HepG2 (cell line): ENCODE measurements around the gene CES1. TPM values are rescaled to one million over a fixed set of nuclear protein-coding genes. Genes with fewer than 3 reads are reported as not detected.

Experiments
- ATAC-seq: fragments of 200-7000 bp; cut with Tn5 transposase; 3 replicates; pipeline ENCODE4 v1.9.1; 2020; ENCODE audit warnings: mild to moderate bottlenecking, moderate library complexity
- BruUV-seq: library from RNA; stranded (reverse); fragments of 400-500 nt; replicated peaks from 2 replicates; lab custom pipeline; 2021; lab: Mats Ljungman, UMichigan
- CTCF ChIA-PET: fragments of 300-600 bp; formaldehyde crosslinking; extraction: SDS; loops from one replicate; lab custom pipeline; 2021; ENCODE audit warnings: low total read pairs, inconsistent platforms, low intra/inter-chr PET ratio; lab: Yijun Ruan, JAX
- POLR2A ChIA-PET: fragments of 350-600 bp; sonication (Branson Sonifier 250); formaldehyde crosslinking; loops from one replicate; lab custom pipeline; 2020; ENCODE audit warnings: antibody characterized with exemption, inconsistent platforms; lab: Yijun Ruan, JAX
- DNase-seq: peaks from one replicate; pipeline ENCODE4 v3.0.0-alpha.2; 2015; ENCODE audit warnings: low spot score
- FAIRE-seq: peaks from 3 replicates; lab custom pipeline; 2011; peaks lifted over from hg19 to GRCh38; lab: Jason Lieb, UNC
- H2AFZ ChIP-seq: one replicate; pipeline ENCODE4 v1.6.1; 2011; ENCODE audit warnings: low read length, inconsistent platforms
- H3K27ac ChIP-seq: fragments of 300-600 bp; 3 replicates; pipeline ENCODE4 v1.8.0; 2011; ENCODE audit warnings: mixed run types, mild to moderate bottlenecking, mixed read lengths, low read length, inconsistent platforms; ENCODE audit not compliant: insufficient read depth; ENCODE audit errors: extremely low read length
- H3K27me3 ChIP-seq, 2 experiments: fragments of 200-600 bp in 1 of 2; 2 replicates in 1 of 2; 3 replicates in 1 of 2; pipeline versions ENCODE4 v1.6.0 to v1.8.0; 2011; ENCODE audit warnings: low read length in 2 of 2, mild to moderate bottlenecking in 2 of 2, moderate library complexity in 2 of 2, inconsistent platforms in 1 of 2; ENCODE audit not compliant: insufficient read depth in 2 of 2, control insufficient read depth in 1 of 2
- H3K36me3 ChIP-seq, 2 experiments: fragments of 200-600 bp in 1 of 2; replicated peaks in 1 of 2; 2 replicates in 1 of 2; 3 replicates in 1 of 2; pipeline versions ENCODE4 v1.5.1 to v1.8.0; 2011; ENCODE audit warnings: low read length in 2 of 2, inconsistent platforms in 1 of 2; ENCODE audit not compliant: insufficient read depth in 2 of 2, control insufficient read depth in 1 of 2
- H3K4me1 ChIP-seq: 2 replicates; pipeline ENCODE4 v1.5.1; 2012; ENCODE audit warnings: low read length, inconsistent platforms; ENCODE audit not compliant: insufficient read depth
- H3K4me2 ChIP-seq: 2 replicates; pipeline ENCODE4 v1.6.0; 2011; ENCODE audit warnings: low read depth, low read length, inconsistent platforms
- H3K4me3 ChIP-seq, 3 experiments: fragments of 200-600 bp in 1 of 3; sonication (generic), shearing (Covaris generic) in 1 of 3; replicated peaks in 1 of 3; 2 replicates each; pipeline ENCODE4 v1.5.1; 2011 to 2016; ENCODE audit warnings: low read length in 3 of 3, inconsistent platforms in 2 of 3, low read depth in 2 of 3, mild to moderate bottlenecking in 2 of 3, control low read depth in 1 of 3, mixed read lengths in 1 of 3; ENCODE audit not compliant: insufficient read depth in 1 of 3
- H3K79me2 ChIP-seq: one replicate; pipeline ENCODE4 v1.6.1; 2011; ENCODE audit warnings: low read length, inconsistent platforms; ENCODE audit not compliant: insufficient read depth
- H3K9ac ChIP-seq: 2 replicates; pipeline ENCODE4 v1.6.0; 2011; ENCODE audit warnings: mild to moderate bottlenecking, low read depth, low read length, inconsistent platforms; ENCODE audit not compliant: insufficient read depth
- H3K9me3 ChIP-seq: 2 replicates; pipeline ENCODE4 v1.5.1; 2012; ENCODE audit warnings: mild to moderate bottlenecking, low read length
- H4K20me1 ChIP-seq: 2 replicates; pipeline ENCODE4 v1.6.0; 2011; ENCODE audit warnings: inconsistent platforms, mild to moderate bottlenecking, low read length, moderate library complexity; ENCODE audit not compliant: insufficient read depth
- AKAP8 ChIP-seq: sonication (generic); formaldehyde crosslinking; IDR thresholded peaks from 2 replicates; pipeline ENCODE4 v1.5.1; 2020; ENCODE audit warnings: mild to moderate bottlenecking, missing genetic modification reagents
- ELK4 ChIP-seq: sonication (generic); formaldehyde crosslinking; IDR thresholded peaks from 2 replicates; pipeline ENCODE4 v1.9.0; 2021; ENCODE audit warnings: missing genetic modification reagents, borderline replicate concordance
- HDAC1 ChIP-seq: sonication (generic); formaldehyde crosslinking; IDR thresholded peaks from 2 replicates; pipeline ENCODE4 v1.5.1; 2020; ENCODE audit warnings: mild to moderate bottlenecking, missing genetic modification reagents
- HNRNPUL1 ChIP-seq: fragments of 200-400 bp; formaldehyde crosslinking; IDR thresholded peaks from 2 replicates; pipeline ENCODE4 v1.6.1; 2017; ENCODE audit warnings: low read depth, mild to moderate bottlenecking, low read length, moderate library complexity
- JUND ChIP-seq: sonication (generic); formaldehyde crosslinking; IDR thresholded peaks from 2 replicates; pipeline ENCODE4 v1.8.0; 2022; ENCODE audit warnings: mild to moderate bottlenecking, missing genetic modification reagents
- KLF12 ChIP-seq: sonication (generic); formaldehyde crosslinking; IDR thresholded peaks from 2 replicates; pipeline ENCODE4 v1.4.0; 2020; ENCODE audit warnings: missing genetic modification reagents, borderline replicate concordance
- MLXIP ChIP-seq: sonication (generic); formaldehyde crosslinking; IDR thresholded peaks from 2 replicates; pipeline ENCODE4 v1.9.0; 2021; ENCODE audit warnings: missing genetic modification reagents, borderline replicate concordance
- PAF1 ChIP-seq: IDR thresholded peaks from 2 replicates; pipeline ENCODE4 v1.6.1; 2016; ENCODE audit warnings: missing genetic modification reagents, missing compliant biosample characterization
- RXRA ChIP-seq: sonication (generic); formaldehyde crosslinking; IDR thresholded peaks from 2 replicates; pipeline ENCODE4 v1.5.1; 2020; ENCODE audit warnings: missing genetic modification reagents
- SNRNP70 ChIP-seq: fragments of 200-400 bp; formaldehyde crosslinking; IDR thresholded peaks from 2 replicates; pipeline ENCODE4 v1.6.1; 2017; ENCODE audit warnings: mild to moderate bottlenecking, low read depth, low read length, moderate library complexity
- THRA ChIP-seq: sonication (generic); formaldehyde crosslinking; IDR thresholded peaks from 2 replicates; pipeline ENCODE4 v1.4.0; 2020; ENCODE audit warnings: missing genetic modification reagents, borderline replicate concordance
- TOE1 ChIP-seq: sonication (generic); formaldehyde crosslinking; IDR thresholded peaks from 2 replicates; pipeline ENCODE4 v1.4.0; 2020; ENCODE audit warnings: mild to moderate bottlenecking, missing genetic modification reagents
- ZBTB10 ChIP-seq: sonication (generic); formaldehyde crosslinking; IDR thresholded peaks from 2 replicates; pipeline ENCODE4 v1.4.0; 2020; ENCODE audit warnings: missing genetic modification reagents, borderline replicate concordance
- ZBTB14 ChIP-seq: sonication (generic); formaldehyde crosslinking; IDR thresholded peaks from 2 replicates; pipeline ENCODE4 v1.4.0; 2020; ENCODE audit warnings: missing genetic modification reagents
- ZFY ChIP-seq: sonication (generic); formaldehyde crosslinking; IDR thresholded peaks from 2 replicates; pipeline ENCODE4 v1.4.0; 2020; ENCODE audit warnings: missing genetic modification reagents
- ZNF224 ChIP-seq: sonication (generic); formaldehyde crosslinking; IDR thresholded peaks from 2 replicates; pipeline ENCODE4 v1.5.0; 2020; ENCODE audit warnings: mild to moderate bottlenecking, missing genetic modification reagents
- WGBS: methylation state at CpG from one replicate; pipeline ENCODE4 v1.1.6; 2017; ENCODE audit warnings: low lambda C conversion rate; 5-methylcytosine and 5-hydroxymethylcytosine counted together
- in situ Hi-C: cut with HindIII; loops from 2 replicates; pipeline ENCODE4 v1.10.0; 2017; ENCODE audit warnings: low pct_unique_long_range_greater_than_20kb; ENCODE audit not compliant: extremely low pct_ligation_motif_present
- intact Hi-C: fragments of 100-400 bp; cut with micrococcal nuclease; formaldehyde crosslinking; loops from one replicate; pipeline ENCODE4 v1.10.0; 2022; ENCODE audit not compliant: unreplicated experiment
- polyA plus RNA-seq, 8 experiments: library from polyadenylated mRNA; depleted of rRNA in 3 of 8; stranded (reverse) in 7 of 8; unstranded in 1 of 8; fragments of >200 nt; fragmentation: Illumina TruSeq in 4 of 8; extraction: Trizol in 4 of 8; gene quantifications; 2 replicates each; pipeline versions ENCODE4 v1.2.1 to v1.2.3, GENCODE V29; 2011 to 2016; ENCODE audit warnings: low read depth in 4 of 8, missing spikeins in 1 of 8, mixed read lengths in 1 of 8; ENCODE audit not compliant: insufficient read depth in 1 of 8
- total RNA-seq, 5 experiments: library from RNA; depleted of rRNA; stranded (reverse); fragments of >200 nt; fragmentation: Illumina TruSeq; extraction: Trizol; gene quantifications; 2 replicates each; pipeline ENCODE4 v1.2.3, GENCODE V29; 2016; ENCODE audit warnings: low read depth in 1 of 5

CES1 gene
- total and polyA plus RNA-seq, 2 of the 13 experiments (the other 11 are each of a cell fraction or from before 2014, with no cell fraction given), result 136 to 198 TPM

- no peak for ATAC-seq
- POLR2A ChIA-PET, result no interaction called here
- TF ChIP-seq HDAC1 (CRISPR knock-in tag) (no peak), ZFY (CRISPR knock-in tag) (no peak), TOE1 (CRISPR knock-in tag) (no peak), AKAP8 (CRISPR knock-in tag) (no peak), ZBTB14 (CRISPR knock-in tag) (no peak), JUND (no peak), ZBTB10 (CRISPR knock-in tag) (no peak), HNRNPUL1 (no peak), MLXIP (CRISPR knock-in tag) (no peak), THRA (CRISPR knock-in tag) (no peak), KLF12 (CRISPR knock-in tag) (no peak), PAF1 (CRISPR knock-in tag) (no peak), ELK4 (CRISPR knock-in tag) (no peak), ZNF224 (CRISPR knock-in tag) (no peak), RXRA (CRISPR knock-in tag) (no peak), SNRNP70 (no peak)
Observed at GRCh38 chr16:55875273-55875672, 42.4 kb upstream of the CES1 start, which contains the start of gene CES5A. TSS of gene CES5A (minus strand) at chr16:55875373. CDS start at chr16:55875221, 152 bp downstream.

More at GRCh38 chr16:55875273-55875672, 42.4 kb upstream of the CES1 start, which contains the start of gene CES5A:
- Histone ChIP-seq H3K4me1 (peaks cover 16% of the 10 kb centered on the region), H3K27me3 (peaks cover 2 to 4% of the 10 kb centered on the region in 2 experiments; a peak in 2 of 5 replicates), H4K20me1 (no peaks in the 10 kb centered on the region), H3K4me2 (no peak within 1 kb of the TSS), H3K36me3 (no peaks in the 10 kb centered on the region), H3K4me3 (no peak within 1 kb of the TSS), H3K27ac (no peak within 1 kb of the TSS), H3K79me2 (no peaks in the 10 kb centered on the region), H2AFZ (no peak within 1 kb of the TSS), H3K9me3 (no peaks in the 10 kb centered on the region), H3K9ac (no peak within 1 kb of the TSS)
- FAIRE-seq (no peak), DNase-seq (no peak)
- WGBS, result 30% methylated on average over 2 of the region's 2 CpGs
- no TSS peak for BruUV-seq
- intact Hi-C loops, result no loop called here
- CTCF ChIA-PET, result no interaction called here
- in situ Hi-C loops, result no loop called here
